Keratinocyte (primary cell): ENCODE results near the gene GPC4. TPM values are rescaled to one million over a fixed set of nuclear protein-coding genes. Genes with fewer than 3 reads are reported as not detected.

Source experiments
- DNase-seq: peaks from one replicate; pipeline ENCODE4 v3.0.0-alpha.2; 2011; ENCODE audit warnings: low read depth, missing footprints, low spot score
- FAIRE-seq: peaks from 2 replicates; lab custom pipeline; 2011; peaks lifted over from hg19 to GRCh38; lab: Jason Lieb, UNC
- H2AFZ ChIP-seq: 2 replicates; pipeline ENCODE4 v1.6.0; 2012; ENCODE audit warnings: low read length, control low read depth, inconsistent platforms; ENCODE audit not compliant: control insufficient read depth
- H3K27ac ChIP-seq: 2 replicates; pipeline ENCODE4 v1.5.1; 2011; ENCODE audit warnings: low read length; ENCODE audit not compliant: control insufficient read depth, insufficient read depth
- H3K27me3 ChIP-seq: 3 replicates; pipeline ENCODE4 v1.6.0; 2011; ENCODE audit warnings: low read length; ENCODE audit not compliant: control insufficient read depth, insufficient read depth; ENCODE audit errors: extremely low read depth
- H3K36me3 ChIP-seq, 2 experiments: 2 replicates in 1 of 2; 3 replicates in 1 of 2; pipeline ENCODE4 v1.5.1; 2011; ENCODE audit warnings: low read length in 2 of 2, mild to moderate bottlenecking in 1 of 2; ENCODE audit not compliant: control insufficient read depth in 2 of 2, insufficient read depth in 2 of 2; ENCODE audit errors: extremely low read depth in 1 of 2
- H3K4me1 ChIP-seq: 3 replicates; pipeline ENCODE4 v1.5.1; 2011; ENCODE audit warnings: low read length; ENCODE audit not compliant: control insufficient read depth, insufficient read depth; ENCODE audit errors: extremely low read depth
- H3K4me2 ChIP-seq: 3 replicates; pipeline ENCODE4 v1.6.0; 2011; ENCODE audit warnings: low read depth, low read length; ENCODE audit not compliant: control insufficient read depth, insufficient read depth; ENCODE audit errors: extremely low read depth
- H3K4me3 ChIP-seq, 3 experiments: fragments of 200-600 bp in 1 of 3; sonication (generic) in 1 of 3; 2 replicates in 2 of 3; 3 replicates in 1 of 3; pipeline ENCODE4 v1.5.1; 2011 to 2016; ENCODE audit warnings: low read length in 3 of 3, mild to moderate bottlenecking in 3 of 3, control low read depth in 2 of 3, inconsistent platforms in 1 of 3, low read depth in 1 of 3, mixed read lengths in 1 of 3, mixed run types in 1 of 3, moderate library complexity in 1 of 3; ENCODE audit not compliant: control insufficient read depth in 2 of 3, insufficient read depth in 2 of 3; ENCODE audit errors: extremely low read depth in 1 of 3
- H3K79me2 ChIP-seq: 2 replicates; pipeline ENCODE4 v1.6.0; 2012; ENCODE audit warnings: low read length; ENCODE audit not compliant: control insufficient read depth, insufficient read depth
- H3K9ac ChIP-seq: 3 replicates; pipeline ENCODE4 v1.6.0; 2011; ENCODE audit warnings: low read length; ENCODE audit not compliant: control insufficient read depth, insufficient read depth; ENCODE audit errors: extremely low read depth
- H3K9me1 ChIP-seq: 3 replicates; pipeline ENCODE4 v1.6.0; 2011; ENCODE audit warnings: low read length; ENCODE audit not compliant: control insufficient read depth, insufficient read depth; ENCODE audit errors: extremely low read depth
- H3K9me3 ChIP-seq: 2 replicates; pipeline ENCODE4 v1.5.1; 2012; ENCODE audit warnings: low read depth, low read length; ENCODE audit not compliant: control insufficient read depth
- H4K20me1 ChIP-seq: 3 replicates; pipeline ENCODE4 v1.6.0; 2011; ENCODE audit warnings: low read length; ENCODE audit not compliant: control insufficient read depth, insufficient read depth; ENCODE audit errors: extremely low read depth
- EZH2 ChIP-seq: IDR thresholded peaks from one replicate; pipeline ENCODE4 v1.6.1; 2012; ENCODE audit warnings: inconsistent platforms, mild to moderate bottlenecking, low read length, moderate library complexity
- dilution Hi-C: fragments of 300-500 bp; cut with MboI; formaldehyde crosslinking; loops from one replicate; pipeline ENCODE4 v1.7.0; 2020; ENCODE audit warnings: low sequenced_read_pairs; ENCODE audit not compliant: extremely low pct_ligation_motif_present
- polyA plus RNA-seq, 5 experiments: library from polyadenylated mRNA; depleted of rRNA in 3 of 5; stranded (reverse) in 3 of 5; stranded (forward) in 1 of 5; unstranded in 1 of 5; fragments of >200 nt; gene quantifications; 1 replicate in 1 of 5; 2 replicates in 3 of 5; 3 replicates in 1 of 5; pipeline versions ENCODE4 v1.2.1 to v1.2.3, GENCODE V29; 2011 to 2012; ENCODE audit warnings: missing spikeins in 2 of 5, low read depth in 1 of 5, low replicate concordance in 1 of 5
- TF ChIP-seq, protein P1 (sequence below), 3 experiments: IDR thresholded peaks in 1 of 3; conservative IDR thresholded peaks in 1 of 3; optimal IDR thresholded peaks in 1 of 3; 2 replicates in 2 of 3; 3 replicates in 1 of 3; pipeline versions ENCODE3 to v1.5.1; 2011; ENCODE audit warnings: low read length in 3 of 3, mild to moderate bottlenecking in 3 of 3, moderate library complexity in 2 of 3, control low read depth in 1 of 3, inconsistent platforms in 1 of 3; ENCODE audit not compliant: insufficient read depth in 2 of 3; ENCODE audit errors: extremely low read depth in 1 of 3

The GPC4 gene
- polyA plus RNA-seq, 1 donor (not counting 4 experiments of a cell fraction or from before 2014, with no cell fraction given): 0.76 TPM

DNA sequence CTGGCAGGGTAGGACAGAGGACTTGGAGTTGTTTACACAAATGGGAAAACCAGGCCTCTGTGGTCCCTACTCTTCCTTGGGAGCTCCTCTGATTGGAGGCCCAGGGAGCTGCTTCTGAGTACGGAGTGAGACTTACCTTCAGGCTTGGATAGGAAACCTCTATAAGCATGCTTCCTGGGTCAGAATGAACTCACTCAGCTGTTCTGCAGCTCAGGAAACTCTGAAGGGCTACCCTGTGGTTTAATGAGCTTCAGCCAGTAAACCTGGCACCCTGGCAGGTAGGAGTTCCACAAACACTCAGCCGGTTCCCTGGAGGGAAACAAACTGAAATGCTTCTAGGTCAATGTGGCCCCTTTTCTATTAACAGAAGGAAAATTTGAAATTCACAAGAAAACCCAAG, 146.1 kb downstream of the GPC4 start:
- dilution Hi-C loops: no loop called here
- no peaks in the 10 kb centered on the region for H3K9me3 ChIP-seq
- H3K36me3 ChIP-seq: no peaks in the 10 kb centered on the region
- no peak overlapping the region for H3K9ac ChIP-seq
- DNase-seq (no peak), FAIRE-seq (no peak)
- no peaks in the 10 kb centered on the region for H3K4me1 ChIP-seq
- no peak overlapping the region for H3K27ac ChIP-seq
- no peaks in the 10 kb centered on the region for H3K9me1 ChIP-seq
- no peaks in the 10 kb centered on the region for H3K79me2 ChIP-seq
- no peak overlapping the region for H3K4me3 ChIP-seq
- H3K27me3 ChIP-seq: no peaks in the 10 kb centered on the region
- H4K20me1 ChIP-seq: no peaks in the 10 kb centered on the region
- TF ChIP-seq EZH2: no peak
- TF ChIP-seq, protein P1, sequence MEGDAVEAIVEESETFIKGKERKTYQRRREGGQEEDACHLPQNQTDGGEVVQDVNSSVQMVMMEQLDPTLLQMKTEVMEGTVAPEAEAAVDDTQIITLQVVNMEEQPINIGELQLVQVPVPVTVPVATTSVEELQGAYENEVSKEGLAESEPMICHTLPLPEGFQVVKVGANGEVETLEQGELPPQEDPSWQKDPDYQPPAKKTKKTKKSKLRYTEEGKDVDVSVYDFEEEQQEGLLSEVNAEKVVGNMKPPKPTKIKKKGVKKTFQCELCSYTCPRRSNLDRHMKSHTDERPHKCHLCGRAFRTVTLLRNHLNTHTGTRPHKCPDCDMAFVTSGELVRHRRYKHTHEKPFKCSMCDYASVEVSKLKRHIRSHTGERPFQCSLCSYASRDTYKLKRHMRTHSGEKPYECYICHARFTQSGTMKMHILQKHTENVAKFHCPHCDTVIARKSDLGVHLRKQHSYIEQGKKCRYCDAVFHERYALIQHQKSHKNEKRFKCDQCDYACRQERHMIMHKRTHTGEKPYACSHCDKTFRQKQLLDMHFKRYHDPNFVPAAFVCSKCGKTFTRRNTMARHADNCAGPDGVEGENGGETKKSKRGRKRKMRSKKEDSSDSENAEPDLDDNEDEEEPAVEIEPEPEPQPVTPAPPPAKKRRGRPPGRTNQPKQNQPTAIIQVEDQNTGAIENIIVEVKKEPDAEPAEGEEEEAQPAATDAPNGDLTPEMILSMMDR (optimal IDR thresholded peaks at IDR 0.05 in 1 of 3, IDR thresholded peaks at IDR 0.05 in 1 of 3, conservative IDR thresholded peaks at IDR 0.05 in 1 of 3; ENCODE audit: extremely low read depth in 1 of 3, insufficient read depth in 2 of 3, low read length in 3 of 3): no peak
- no peak overlapping the region for H2AFZ ChIP-seq
- H3K4me2 ChIP-seq: no peak overlapping the region

DNA sequence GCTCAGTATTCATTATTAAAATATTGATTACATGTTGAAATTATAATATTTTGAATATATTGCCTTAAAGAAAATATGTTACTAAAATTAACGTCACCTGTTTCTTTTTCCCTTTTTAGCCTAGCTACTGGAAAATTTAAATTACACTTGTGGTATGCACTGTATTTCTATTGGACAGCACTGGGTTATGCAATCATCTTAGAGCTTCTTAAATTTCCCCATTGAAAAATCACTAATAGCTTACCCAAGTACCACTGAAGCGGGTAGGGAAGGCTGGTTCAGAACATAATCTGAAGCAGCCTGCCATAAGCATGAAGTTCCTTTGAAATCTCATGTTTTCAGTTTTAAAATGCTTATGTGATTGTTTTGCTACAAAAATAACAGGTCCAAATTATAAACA, 147.7 kb downstream of the GPC4 start:
- no peaks in the 10 kb centered on the region for H3K9me1 ChIP-seq
- no peaks in the 10 kb centered on the region for H3K4me1 ChIP-seq
- H3K9me3 ChIP-seq: no peaks in the 10 kb centered on the region
- no peak for DNase-seq
- dilution Hi-C loops: no loop called here
- no peak overlapping the region for H3K4me2 ChIP-seq
- H3K79me2 ChIP-seq: no peaks in the 10 kb centered on the region
- H3K27ac ChIP-seq: no peak overlapping the region
- FAIRE-seq: no peak
- no peak overlapping the region for H2AFZ ChIP-seq
- TF ChIP-seq, protein P1 (optimal IDR thresholded peaks at IDR 0.05 in 1 of 3, IDR thresholded peaks at IDR 0.05 in 1 of 3, conservative IDR thresholded peaks at IDR 0.05 in 1 of 3; ENCODE audit: extremely low read depth in 1 of 3, insufficient read depth in 2 of 3, low read length in 3 of 3): no peak
- TF ChIP-seq EZH2: no peak
- H3K36me3 ChIP-seq: no peaks in the 10 kb centered on the region
- H3K27me3 ChIP-seq: no peaks in the 10 kb centered on the region
- H4K20me1 ChIP-seq: no peaks in the 10 kb centered on the region
- no peak overlapping the region for H3K9ac ChIP-seq
- H3K4me3 ChIP-seq: no peak overlapping the region
